HAP-1 (cell line): Measurements from ENCODE around the gene NOL12.

Source experiments
- DNase-seq, 2 experiments: peaks; one replicate each; pipeline ENCODE4 v3.0.0-alpha.2; 2016 to 2020; ENCODE audit warnings: low spot score in 2 of 2
- H3K27me3 ChIP-seq: fragments of 250-450 bp; sonication (Bioruptor Pico); 2 replicates; pipeline ENCODE4 v1.5.1; 2020; ENCODE audit warnings: low read depth, mild to moderate bottlenecking, moderate library complexity
- H3K36me3 ChIP-seq: fragments of 250-450 bp; sonication (Bioruptor Pico); replicated peaks from 2 replicates; pipeline ENCODE4 v1.5.1; 2020; ENCODE audit warnings: mild to moderate bottlenecking
- H3K4me1 ChIP-seq: fragments of 250-450 bp; sonication (Bioruptor Pico); 2 replicates; pipeline ENCODE4 v1.5.1; 2020; ENCODE audit warnings: mild to moderate bottlenecking
- H3K4me3 ChIP-seq: fragments of 250-450 bp; sonication (Bioruptor Pico); 2 replicates; pipeline ENCODE4 v1.5.1; 2020; ENCODE audit warnings: mild to moderate bottlenecking, moderate library complexity
- H3K9me3 ChIP-seq: fragments of 250-450 bp; sonication (Bioruptor Pico); 2 replicates; pipeline ENCODE4 v1.5.1; 2020; ENCODE audit warnings: mild to moderate bottlenecking, moderate library complexity
- in situ Hi-C: fragments of 300-500 bp; cut with MboI; formaldehyde crosslinking; loops from 3 replicates; pipeline ENCODE4 v1.14.3; 2020; ENCODE audit warnings: low sequenced_read_pairs, inconsistent platforms, mixed read lengths

Gene NOL12

GRCh38 chr22:37664249-37665101 lies 21.7 kb upstream of the NOL12 start:
- no peak for DNase-seq
- H3K4me3 ChIP-seq: no peak overlapping the region

DNA sequence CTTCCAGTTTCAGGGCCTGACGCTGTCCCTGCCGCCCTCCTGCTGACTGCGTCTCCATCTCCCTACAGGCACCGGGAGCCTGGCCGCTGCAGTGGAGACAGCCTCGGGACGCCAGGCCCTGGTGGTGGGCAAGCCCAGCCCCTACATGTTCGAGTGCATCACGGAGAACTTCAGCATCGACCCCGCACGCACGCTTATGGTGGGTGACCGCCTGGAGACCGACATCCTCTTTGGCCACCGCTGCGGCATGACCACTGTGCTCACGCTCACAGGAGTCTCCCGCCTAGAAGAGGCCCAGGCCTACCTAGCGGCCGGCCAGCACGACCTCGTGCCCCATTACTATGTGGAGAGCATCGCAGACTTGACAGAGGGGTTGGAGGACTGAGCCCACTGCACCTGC lies 20.7 kb upstream of the NOL12 start:
- no peak for DNase-seq
- Histone ChIP-seq H3K9me3 (no peaks in the 10 kb centered on the region), H3K36me3 (peaks cover 34% of the 10 kb centered on the region), H3K4me1 (peaks cover 9% of the 10 kb centered on the region), H3K27me3 (no peaks in the 10 kb centered on the region), H3K4me3 (no peak overlapping the region)
- in situ Hi-C loops: no loop called here

More at GRCh38 chr22:37664249-37665101, 21.7 kb upstream of the NOL12 start:
- Histone ChIP-seq H3K9me3 (no peaks in the 10 kb centered on the region), H3K27me3 (no peaks in the 10 kb centered on the region), H3K4me1 (peaks cover 16% of the 10 kb centered on the region), H3K36me3 (peaks cover 34% of the 10 kb centered on the region)
- in situ Hi-C loops: no loop called here

GRCh38 chr22:37669586-37669985 lies 16.6 kb upstream of the NOL12 start:
- Histone ChIP-seq H3K9me3 (no peaks in the 10 kb centered on the region), H3K4me1 (peaks cover 5% of the 10 kb centered on the region), H3K4me3 (no peak overlapping the region), H3K36me3 (peaks cover 25% of the 10 kb centered on the region), H3K27me3 (no peaks in the 10 kb centered on the region)
- no peak for DNase-seq
- in situ Hi-C loops: no loop called here

GRCh38 chr22:37672206-37672919 lies 13.8 kb upstream of the NOL12 start:
- no peaks in the 10 kb centered on the region for H3K9me3 ChIP-seq
- in situ Hi-C loops: no loop called here
- H3K27me3 ChIP-seq: no peaks in the 10 kb centered on the region
- DNase-seq: no peak
- H3K4me3 ChIP-seq: no peak overlapping the region
- no peaks in the 10 kb centered on the region for H3K36me3 ChIP-seq
- H3K4me1 ChIP-seq: peaks cover 28% of the 10 kb centered on the region

GRCh38 chr22:37672920-37673455 lies 13.2 kb upstream of the NOL12 start:
- in situ Hi-C loops: no loop called here

GRCh38 chr22:37674248-37674647 lies 11.9 kb upstream of the NOL12 start:
- no peaks in the 10 kb centered on the region for H3K27me3 ChIP-seq
- no peak for DNase-seq

More at GRCh38 chr22:37672920-37673455, 13.2 kb upstream of the NOL12 start:
- Histone ChIP-seq H3K36me3 (no peaks in the 10 kb centered on the region), H3K9me3 (no peaks in the 10 kb centered on the region), H3K27me3 (no peaks in the 10 kb centered on the region), H3K4me1 (peaks cover 27% of the 10 kb centered on the region), H3K4me3 (no peak overlapping the region)
- DNase-seq: no peak

GRCh38 chr22:37674951-37675929 lies 10.9 kb upstream of the NOL12 start, which contains the start of gene LGALS1:
Gene LGALS1 (plus strand): TSS chr22:37675636. CDS start chr22:37675703, 67 bp downstream.
- in situ Hi-C loops: no loop called here
- H3K4me1 ChIP-seq: peaks cover 27% of the 10 kb centered on the region
- no peaks in the 10 kb centered on the region for H3K9me3 ChIP-seq
- no peaks in the 10 kb centered on the region for H3K36me3 ChIP-seq
- no peaks in the 10 kb centered on the region for H3K27me3 ChIP-seq
- H3K4me3 ChIP-seq: peak within 1 kb of the TSS; percentile 33
- DNase-seq: peak; percentile 71 to 94

More at GRCh38 chr22:37674248-37674647, 11.9 kb upstream of the NOL12 start:
- Histone ChIP-seq H3K9me3 (no peaks in the 10 kb centered on the region), H3K4me3 (no peak overlapping the region), H3K4me1 (peaks cover 27% of the 10 kb centered on the region), H3K36me3 (no peaks in the 10 kb centered on the region)
- in situ Hi-C loops: no loop called here

DNA sequence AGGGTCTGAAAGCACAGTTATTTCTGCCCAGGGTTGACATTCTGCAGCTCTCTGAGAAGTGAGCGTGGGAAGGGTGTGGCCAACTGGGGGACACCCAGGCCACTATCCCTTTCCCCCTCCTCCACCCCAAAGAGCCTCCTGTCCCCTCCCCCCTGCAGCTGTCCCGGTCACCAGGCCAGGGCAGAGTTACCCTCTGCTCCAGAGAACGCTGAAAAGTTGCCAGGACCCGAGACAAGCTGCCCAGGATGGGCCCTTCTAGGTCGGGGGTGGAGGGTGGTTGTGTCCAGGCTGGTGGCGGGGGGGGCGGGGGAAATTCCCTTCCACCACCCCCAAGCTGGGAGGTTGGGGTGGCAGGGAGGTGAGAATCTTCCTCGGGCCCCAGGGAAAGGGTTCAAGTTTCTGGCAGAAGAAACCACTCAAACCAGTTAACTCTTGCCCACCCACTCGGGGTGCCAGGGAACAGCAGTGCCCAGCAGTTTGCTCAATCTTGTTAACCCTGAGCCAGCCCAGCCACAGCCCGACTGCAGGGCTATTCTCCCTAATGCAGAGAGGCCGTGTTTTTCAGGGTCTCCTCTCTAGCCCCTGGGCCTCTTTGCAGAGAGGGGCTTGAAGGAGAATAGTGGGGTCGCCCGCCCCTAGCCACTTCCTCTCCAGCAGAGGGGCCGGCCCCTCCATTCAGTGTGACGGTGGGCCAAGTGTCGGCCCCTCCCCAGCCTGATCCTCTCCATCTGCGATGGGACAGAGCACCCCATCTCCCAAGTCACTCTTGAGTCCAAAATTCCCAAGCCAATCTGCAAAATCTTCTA lies 10.0 kb upstream of the NOL12 start:
- in situ Hi-C loops: no loop called here
- no peaks in the 10 kb centered on the region for H3K36me3 ChIP-seq
- H3K27me3 ChIP-seq: no peaks in the 10 kb centered on the region
- no peaks in the 10 kb centered on the region for H3K9me3 ChIP-seq
- H3K4me1 ChIP-seq: peaks cover 27% of the 10 kb centered on the region
- peak overlapping the region; percentile 33 for H3K4me3 ChIP-seq
- peak in 1 of 2 experiments; percentile 41 for DNase-seq

DNA sequence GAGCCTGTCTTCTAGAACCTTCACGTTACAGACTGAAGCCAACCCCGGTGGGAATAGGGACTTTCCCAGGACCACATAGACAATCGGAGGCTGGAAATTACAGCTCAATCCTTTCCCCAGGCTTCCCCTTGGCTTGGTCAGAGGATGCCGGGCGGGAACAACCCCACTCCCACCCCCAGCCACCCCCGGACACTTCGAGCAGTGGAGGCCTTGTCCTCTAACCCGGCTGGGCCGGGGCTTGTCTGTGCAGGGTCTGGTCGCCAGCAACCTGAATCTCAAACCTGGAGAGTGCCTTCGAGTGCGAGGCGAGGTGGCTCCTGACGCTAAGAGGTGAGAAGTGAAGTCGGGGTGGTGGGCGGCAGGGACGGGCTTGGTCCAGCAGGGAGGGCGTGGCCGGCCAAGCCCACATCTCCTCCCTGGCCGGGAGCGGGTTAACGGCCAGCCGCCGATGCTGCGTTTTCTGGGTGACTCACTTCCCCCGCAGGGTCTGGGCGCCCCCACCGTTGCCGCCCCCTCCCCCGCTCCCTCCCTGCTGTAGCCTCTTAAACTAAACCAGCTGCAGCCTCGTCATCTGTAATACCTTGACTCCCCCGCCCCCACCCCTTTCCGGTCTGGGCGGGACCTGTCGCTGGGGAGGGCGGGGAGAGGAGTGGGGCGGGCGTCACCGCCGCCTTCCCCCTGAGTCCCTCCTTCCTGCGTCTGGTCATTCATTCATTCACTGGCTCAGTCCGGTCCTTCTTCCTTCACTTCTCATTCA lies 9.2 kb upstream of the NOL12 start:
- Histone ChIP-seq H3K36me3 (no peaks in the 10 kb centered on the region), H3K9me3 (no peaks in the 10 kb centered on the region), H3K4me1 (peaks cover 27% of the 10 kb centered on the region), H3K27me3 (no peaks in the 10 kb centered on the region), H3K4me3 (peak overlapping the region; percentile 33)
- DNase-seq: peak; percentile 68 to 90
- in situ Hi-C loops: no loop called here

DNA sequence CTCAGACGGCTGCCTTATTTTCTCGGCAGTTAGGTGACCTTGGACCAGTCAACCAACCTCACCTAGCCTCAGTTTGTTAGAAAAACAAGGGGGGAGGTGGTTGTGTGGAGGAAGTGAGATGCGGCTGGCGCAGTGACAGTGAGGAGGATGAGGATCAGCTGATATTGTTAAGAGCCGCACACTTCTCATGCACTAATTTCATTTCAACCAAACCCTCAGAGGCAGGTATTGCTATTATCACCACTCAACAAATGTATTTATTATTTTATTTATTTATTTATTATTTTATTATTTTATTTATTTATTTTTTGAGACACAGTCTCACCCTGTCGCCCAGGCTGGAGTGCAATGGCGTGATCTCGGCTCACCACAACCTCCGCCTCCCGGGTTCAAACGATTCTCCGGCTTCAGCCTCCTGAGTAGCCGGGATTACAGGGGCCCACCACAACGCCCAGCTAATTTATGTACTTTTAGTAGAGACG lies 8.6 kb upstream of the NOL12 start:
- Histone ChIP-seq H3K27me3 (no peaks in the 10 kb centered on the region), H3K36me3 (no peaks in the 10 kb centered on the region), H3K4me3 (peak overlapping the region; percentile 33), H3K9me3 (no peaks in the 10 kb centered on the region), H3K4me1 (peaks cover 27% of the 10 kb centered on the region)
- no peak for DNase-seq
- in situ Hi-C loops: no loop called here

- Histone ChIP-seq H3K4me1 (peaks cover 27% of the 10 kb centered on the region), H3K9me3 (no peaks in the 10 kb centered on the region), H3K36me3 (no peaks in the 10 kb centered on the region), H3K4me3 (no peak overlapping the region), H3K27me3 (no peaks in the 10 kb centered on the region)
- DNase-seq: no peak
- in situ Hi-C loops: no loop called here
These were observed 7.8 kb upstream of the NOL12 start for GRCh38 chr22:37678372-37678771.

GRCh38 chr22:37679670-37680069 lies 6.5 kb upstream of the NOL12 start:
- H3K9me3 ChIP-seq: no peaks in the 10 kb centered on the region
- in situ Hi-C loops: no loop called here
- H3K4me3 ChIP-seq: no peak overlapping the region
- peaks cover 23% of the 10 kb centered on the region for H3K4me1 ChIP-seq
- H3K36me3 ChIP-seq: no peaks in the 10 kb centered on the region
- DNase-seq: no peak
- H3K27me3 ChIP-seq: no peaks in the 10 kb centered on the region
